Measurements from ENCODE around the gene DCAKD.

DCAKD gene

GRCh38 chr17:45036691-45037090 lies 14.7 kb downstream of the DCAKD start:
- TF ChIP-seq CTCF (IDR thresholded peaks at IDR 0.05; ENCODE audit: low read depth, low read length): no peak

GRCh38 chr17:45035848-45036247 lies 15.6 kb downstream of the DCAKD start:
- no peak for TF ChIP-seq CTCF (IDR thresholded peaks at IDR 0.05; ENCODE audit: low read depth, low read length)
- H3K4me3 ChIP-seq (ENCODE audit: low read depth, low read length): no peak overlapping the region

More at GRCh38 chr17:45036691-45037090, 14.7 kb downstream of the DCAKD start:
- no peak overlapping the region for H3K4me3 ChIP-seq (ENCODE audit: low read depth, low read length)

- H3K4me3 ChIP-seq (ENCODE audit: low read depth, low read length): no peak overlapping the region
- TF ChIP-seq CTCF (IDR thresholded peaks at IDR 0.05; ENCODE audit: low read depth, low read length): no peak
Measured at GRCh38 chr17:45034599-45034998, 16.8 kb downstream of the DCAKD start.

- H3K4me3 ChIP-seq (ENCODE audit: low read depth, low read length): no peak overlapping the region
- TF ChIP-seq CTCF (IDR thresholded peaks at IDR 0.05; ENCODE audit: low read depth, low read length): no peak
Measured at GRCh38 chr17:45032174-45032541, 19.3 kb downstream of the DCAKD start.

GRCh38 chr17:45031231-45032173 lies 19.9 kb downstream of the DCAKD start:
- H3K4me3 ChIP-seq (ENCODE audit: low read depth, low read length): no peak overlapping the region
- no peak for TF ChIP-seq CTCF (IDR thresholded peaks at IDR 0.05; ENCODE audit: low read depth, low read length)

GRCh38 chr17:45030733-45031132 lies 20.7 kb downstream of the DCAKD start:
- no peak for TF ChIP-seq CTCF (IDR thresholded peaks at IDR 0.05; ENCODE audit: low read depth, low read length)
- no peak overlapping the region for H3K4me3 ChIP-seq (ENCODE audit: low read depth, low read length)

GRCh38 chr17:45029758-45030423 lies 21.5 kb downstream of the DCAKD start:
- H3K4me3 ChIP-seq (ENCODE audit: low read depth, low read length): no peak overlapping the region
- TF ChIP-seq CTCF (IDR thresholded peaks at IDR 0.05; ENCODE audit: low read depth, low read length): no peak
